SK-N-MC (cell line): ENCODE measurements around the gene ANKRD36C.
"Not testable (repeated sequence)": the region's sequence is repeated elsewhere in the genome, so short reads cannot be mapped to it uniquely, and the experiment has no call there.

Experiments used
- EZH2 ChIP-seq: fragments of 200-600 bp; sonication (generic); IDR thresholded peaks from one replicate; pipeline ENCODE4 v1.6.1; 2017; ENCODE audit warnings: antibody characterized with exemption
- FOXP2 ChIP-seq: optimal IDR thresholded peaks from 2 replicates; pipeline ENCODE3; 2011; ENCODE audit warnings: mild to moderate bottlenecking, moderate library complexity; ENCODE audit not compliant: insufficient read depth; ENCODE audit errors: extremely low read length, control extremely low read depth
- POLR2AphosphoS5 ChIP-seq: IDR thresholded peaks from 2 replicates; pipeline ENCODE4 v1.6.1; 2012; ENCODE audit warnings: mild to moderate bottlenecking, low read depth, low read length, borderline replicate concordance

DNA sequence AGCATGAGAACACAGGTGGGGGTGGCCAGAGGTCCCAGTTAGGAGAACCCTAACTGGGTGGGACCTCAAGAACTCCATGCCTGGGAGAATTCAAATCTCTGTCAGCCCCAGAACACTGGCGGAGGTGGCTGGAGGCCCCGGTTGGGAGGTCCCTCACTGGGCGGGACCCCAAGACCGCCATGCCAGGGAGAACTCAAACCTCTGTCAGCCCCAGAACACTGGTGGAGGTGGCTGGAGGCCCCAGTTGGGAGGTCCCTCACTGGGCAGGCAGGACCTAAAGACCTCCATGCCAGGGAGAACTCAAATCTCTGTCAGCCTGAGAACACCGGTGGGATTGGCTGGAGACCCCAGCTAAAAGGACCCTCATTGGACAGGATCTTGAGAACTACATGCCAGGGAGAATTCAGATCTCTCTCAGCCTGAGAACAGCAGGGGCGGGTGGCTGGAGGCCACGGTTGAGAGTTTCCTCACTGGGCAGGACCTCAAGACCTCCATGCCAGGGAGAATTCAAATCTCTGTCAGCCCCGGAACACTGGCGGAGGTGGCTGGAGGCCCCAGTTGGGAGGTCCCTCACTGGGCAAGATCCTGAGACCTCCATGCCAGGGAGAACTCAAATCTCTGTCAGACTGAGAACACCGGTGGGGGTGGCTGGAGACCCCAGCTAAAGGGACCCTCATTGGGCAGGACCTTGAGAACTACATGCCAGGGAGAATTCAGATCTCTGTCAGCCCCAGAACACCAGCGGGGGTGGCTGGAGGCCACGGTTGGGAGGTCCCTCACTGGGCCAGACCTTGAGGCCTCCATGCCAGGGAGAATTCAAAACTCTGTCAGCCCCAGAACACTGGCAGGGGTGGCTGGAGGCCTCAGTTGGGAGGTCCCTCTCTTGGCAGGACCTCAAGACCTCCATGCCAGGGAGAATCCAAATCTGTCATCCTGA lies 157.3 kb downstream of the ANKRD36C start:
- not testable (repeated sequence) for TF ChIP-seq POLR2AphosphoS5, EZH2, FOXP2
